Measurements from ENCODE around the gene OR2L5.

OR2L5 gene

DNA sequence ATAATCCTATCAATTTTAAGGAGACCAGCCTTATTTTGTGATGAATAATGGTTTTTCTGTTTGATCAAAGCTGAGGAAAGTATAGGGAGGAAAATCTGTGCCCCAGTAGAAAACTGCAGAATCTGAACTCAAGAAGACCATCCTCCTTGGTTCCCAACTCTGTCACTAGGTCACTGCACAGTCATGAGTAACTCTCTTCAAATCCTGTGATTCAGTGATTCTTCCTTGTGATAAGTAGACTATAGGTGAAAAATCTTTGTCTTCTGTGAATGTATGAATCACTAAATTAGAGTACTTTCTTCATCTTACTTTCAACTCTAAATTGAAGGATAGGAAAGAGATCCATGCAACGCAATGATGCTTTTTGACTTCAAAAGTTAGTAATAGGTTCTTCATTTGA is 13.3 kb upstream of the OR2L5 start:
- H3K4me3 ChIP-seq (replicated peaks; ENCODE audit: low read depth, low read length), result no peak overlapping the region
- no peaks in the 10 kb centered on the region for H3K27me3 ChIP-seq (replicated peaks; ENCODE audit: control insufficient read depth, insufficient read depth, low read length)
- no peak for TF ChIP-seq CTCF (IDR thresholded peaks at IDR 0.05; ENCODE audit: insufficient read depth, low read length, poor library complexity, severe bottlenecking)
- H3K36me3 ChIP-seq (ENCODE audit: control insufficient read depth, insufficient read depth, low read length), result no peaks in the 10 kb centered on the region
- no peak for DNase-seq (ENCODE audit: extremely low read depth, insufficient read length)

GRCh38 chr1:248007778-248008177 is 5.7 kb upstream of the OR2L5 start:
- Histone ChIP-seq H3K36me3 (ENCODE audit: control insufficient read depth, insufficient read depth, low read length) (no peaks in the 10 kb centered on the region), H3K27me3 (replicated peaks; ENCODE audit: control insufficient read depth, insufficient read depth, low read length) (no peaks in the 10 kb centered on the region), H3K4me3 (replicated peaks; ENCODE audit: low read depth, low read length) (no peak overlapping the region)
- no peak for TF ChIP-seq CTCF (IDR thresholded peaks at IDR 0.05; ENCODE audit: insufficient read depth, low read length, poor library complexity, severe bottlenecking)
- no peak for DNase-seq (ENCODE audit: extremely low read depth, insufficient read length)

DNA sequence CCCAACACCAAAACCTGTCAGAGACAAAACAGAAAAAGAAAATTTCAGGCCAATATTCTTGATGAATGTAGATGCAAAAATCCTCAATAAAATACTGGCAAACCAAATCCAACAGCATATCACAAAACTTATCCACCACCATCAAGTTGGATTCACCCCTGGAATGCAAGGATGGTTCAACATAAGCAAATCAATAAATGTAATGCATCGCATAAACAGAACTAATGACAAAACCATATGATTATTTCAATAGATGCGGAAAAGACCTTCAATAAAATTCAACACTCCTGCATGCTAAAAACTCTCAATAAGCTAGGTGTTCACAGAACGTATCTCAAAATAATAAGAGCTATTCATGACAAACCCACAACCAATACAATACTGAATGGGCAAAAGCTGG is 3.8 kb upstream of the OR2L5 start:
- no peak for DNase-seq (ENCODE audit: extremely low read depth, insufficient read length)
- no peak overlapping the region for H3K4me3 ChIP-seq (replicated peaks; ENCODE audit: low read depth, low read length)
- H3K27me3 ChIP-seq (replicated peaks; ENCODE audit: control insufficient read depth, insufficient read depth, low read length), result no peaks in the 10 kb centered on the region
- H3K36me3 ChIP-seq (ENCODE audit: control insufficient read depth, insufficient read depth, low read length), result no peaks in the 10 kb centered on the region
- no peak for TF ChIP-seq CTCF (IDR thresholded peaks at IDR 0.05; ENCODE audit: insufficient read depth, low read length, poor library complexity, severe bottlenecking)

- DNase-seq (ENCODE audit: extremely low read depth, insufficient read length), result no peak
- H3K36me3 ChIP-seq (ENCODE audit: control insufficient read depth, insufficient read depth, low read length), result no peaks in the 10 kb centered on the region
- H3K27me3 ChIP-seq (replicated peaks; ENCODE audit: control insufficient read depth, insufficient read depth, low read length), result no peaks in the 10 kb centered on the region
- TF ChIP-seq CTCF (IDR thresholded peaks at IDR 0.05; ENCODE audit: insufficient read depth, low read length, poor library complexity, severe bottlenecking), result no peak
- H3K4me3 ChIP-seq (replicated peaks; ENCODE audit: low read depth, low read length), result no peak overlapping the region
Observed at GRCh38 chr1:248015803-248016202, 2.3 kb downstream of the OR2L5 start.

- no peak for TF ChIP-seq CTCF (IDR thresholded peaks at IDR 0.05; ENCODE audit: insufficient read depth, low read length, poor library complexity, severe bottlenecking)
- Histone ChIP-seq H3K4me3 (replicated peaks; ENCODE audit: low read depth, low read length) (no peak within 1 kb of the TSS), H3K27me3 (replicated peaks; ENCODE audit: control insufficient read depth, insufficient read depth, low read length) (no peaks in the 10 kb centered on the region), H3K36me3 (ENCODE audit: control insufficient read depth, insufficient read depth, low read length) (no peaks in the 10 kb centered on the region)
- no peak for DNase-seq (ENCODE audit: extremely low read depth, insufficient read length)
Observed at GRCh38 chr1:248029770-248030169, 16.3 kb downstream of the OR2L5 start, which contains the start of gene OR2L2. TSS of gene OR2L2 (plus strand) at chr1:248030070. CDS start at chr1:248038268, 8,198 bp downstream.

- Histone ChIP-seq H3K36me3 (ENCODE audit: control insufficient read depth, insufficient read depth, low read length) (no peaks in the 10 kb centered on the region), H3K27me3 (replicated peaks; ENCODE audit: control insufficient read depth, insufficient read depth, low read length) (no peaks in the 10 kb centered on the region), H3K4me3 (replicated peaks; ENCODE audit: low read depth, low read length) (no peak overlapping the region)
- no peak for DNase-seq (ENCODE audit: extremely low read depth, insufficient read length)
- TF ChIP-seq CTCF (IDR thresholded peaks at IDR 0.05; ENCODE audit: insufficient read depth, low read length, poor library complexity, severe bottlenecking), result no peak
Observed at GRCh38 chr1:248045209-248045608, 31.7 kb downstream of the OR2L5 start.

Measured in GM06990 (cell line).